Measurements from ENCODE around the gene USP36.

The USP36 gene

GRCh38 chr17:78842881-78843565, 2.4 kb upstream of the USP36 start:
- DNase-seq (ENCODE audit: low read depth) = no peak
- no peak overlapping the region for H3K4me3 ChIP-seq (ENCODE audit: low read depth, low read length)

GRCh38 chr17:78840530-78840779, 159 bp downstream of the USP36 start:
- no peak for DNase-seq (ENCODE audit: low read depth)

GRCh38 chr17:78839762-78840529, 668 bp downstream of the USP36 start:
- peak overlapping the region; percentile 87 for H3K4me3 ChIP-seq (ENCODE audit: low read depth, low read length)

More at GRCh38 chr17:78840530-78840779, 159 bp downstream of the USP36 start:
- H3K4me3 ChIP-seq (ENCODE audit: low read depth, low read length) = peak overlapping the region; percentile 87

GRCh38 chr17:78839235-78839761, 1.3 kb downstream of the USP36 start:
- no peak for DNase-seq (ENCODE audit: low read depth)
- H3K4me3 ChIP-seq (ENCODE audit: low read depth, low read length) = peak overlapping the region; percentile 87

More at GRCh38 chr17:78839762-78840529, 668 bp downstream of the USP36 start:
- no peak for DNase-seq (ENCODE audit: low read depth)

- H3K4me3 ChIP-seq (ENCODE audit: low read depth, low read length) = no peak overlapping the region
These were observed 2.0 kb downstream of the USP36 start for GRCh38 chr17:78838574-78839005.

GRCh38 chr17:78836420-78837021, 4.1 kb downstream of the USP36 start:
- DNase-seq (ENCODE audit: low read depth) = no peak
- no peak overlapping the region for H3K4me3 ChIP-seq (ENCODE audit: low read depth, low read length)

More at GRCh38 chr17:78838574-78839005, 2.0 kb downstream of the USP36 start:
- DNase-seq (ENCODE audit: low read depth) = no peak

GRCh38 chr17:78834571-78834970, 6.0 kb downstream of the USP36 start:
- no peak overlapping the region for H3K4me3 ChIP-seq (ENCODE audit: low read depth, low read length)
- DNase-seq (ENCODE audit: low read depth) = no peak

GRCh38 chr17:78832541-78832810, 8.1 kb downstream of the USP36 start:
- DNase-seq (ENCODE audit: low read depth) = no peak
- H3K4me3 ChIP-seq (ENCODE audit: low read depth, low read length) = no peak overlapping the region

GRCh38 chr17:78831688-78832540, 8.7 kb downstream of the USP36 start:
- no peak overlapping the region for H3K4me3 ChIP-seq (ENCODE audit: low read depth, low read length)
- no peak for DNase-seq (ENCODE audit: low read depth)

GRCh38 chr17:78829477-78829876, 11.1 kb downstream of the USP36 start:
- DNase-seq (ENCODE audit: low read depth) = no peak
- H3K4me3 ChIP-seq (ENCODE audit: low read depth, low read length) = no peak overlapping the region

GRCh38 chr17:78828470-78829185, 12.0 kb downstream of the USP36 start:
- DNase-seq (ENCODE audit: low read depth) = no peak

GRCh38 chr17:78826836-78827509, 13.6 kb downstream of the USP36 start:
- no peak for DNase-seq (ENCODE audit: low read depth)
- H3K4me3 ChIP-seq (ENCODE audit: low read depth, low read length) = no peak overlapping the region

More at GRCh38 chr17:78828470-78829185, 12.0 kb downstream of the USP36 start:
- H3K4me3 ChIP-seq (ENCODE audit: low read depth, low read length) = no peak overlapping the region

GRCh38 chr17:78826421-78826820, 14.2 kb downstream of the USP36 start:
- DNase-seq (ENCODE audit: low read depth) = no peak
- no peak overlapping the region for H3K4me3 ChIP-seq (ENCODE audit: low read depth, low read length)

- no peak overlapping the region for H3K4me3 ChIP-seq (ENCODE audit: low read depth, low read length)
- DNase-seq (ENCODE audit: low read depth) = no peak
These were observed 14.9 kb downstream of the USP36 start for GRCh38 chr17:78825696-78826095.

GRCh38 chr17:78824240-78824639, 16.4 kb downstream of the USP36 start:
- DNase-seq (ENCODE audit: low read depth) = no peak
- H3K4me3 ChIP-seq (ENCODE audit: low read depth, low read length) = no peak overlapping the region

GRCh38 chr17:78823282-78824046, 17.1 kb downstream of the USP36 start:
- no peak overlapping the region for H3K4me3 ChIP-seq (ENCODE audit: low read depth, low read length)
- DNase-seq (ENCODE audit: low read depth) = no peak

- no peak overlapping the region for H3K4me3 ChIP-seq (ENCODE audit: low read depth, low read length)
- peak; percentile 87 for DNase-seq (ENCODE audit: low read depth)
These were observed 18.1 kb downstream of the USP36 start for GRCh38 chr17:78822552-78822951.

- no peak overlapping the region for H3K4me3 ChIP-seq (ENCODE audit: low read depth, low read length)
- DNase-seq (ENCODE audit: low read depth) = no peak
These were observed 18.7 kb downstream of the USP36 start for GRCh38 chr17:78821961-78822360.

Data from skeletal muscle cell (primary cell).